HEK293T (cell line): Measurements from ENCODE around the gene RFX1.

Source experiments
- CTCF ChIA-PET: fragments of 350-600 bp; formaldehyde crosslinking; extraction: SDS; loops from one replicate; lab custom pipeline; 2021; ENCODE audit warnings: antibody characterized with exemption, inconsistent platforms; lab: Yijun Ruan, JAX
- POLR2A ChIA-PET: fragments of 350-600 bp; formaldehyde crosslinking; extraction: SDS; loops from one replicate; lab custom pipeline; 2020; ENCODE audit warnings: antibody characterized with exemption, inconsistent platforms; lab: Yijun Ruan, JAX
- DNase-seq: peaks from one replicate; pipeline ENCODE4 v3.0.0; 2012; ENCODE audit warnings: mixed read lengths; ENCODE audit errors: extremely low spot score
- ARNT ChIP-seq: fragments of 450-650 bp; IDR thresholded peaks from 2 replicates; pipeline ENCODE4 v1.6.1; 2017; ENCODE audit warnings: mild to moderate bottlenecking
- BHLHE40 ChIP-seq: fragments of 450-650 bp; IDR thresholded peaks from 2 replicates; pipeline ENCODE4 v1.6.1; 2016; ENCODE audit warnings: mild to moderate bottlenecking, moderate library complexity, borderline replicate concordance
- CTBP1 ChIP-seq: fragments of 450-650 bp; IDR thresholded peaks from 2 replicates; pipeline ENCODE4 v1.6.1; 2016; ENCODE audit warnings: borderline replicate concordance
- ELF4 ChIP-seq: fragments of 450-650 bp; IDR thresholded peaks from 2 replicates; pipeline ENCODE4 v1.6.1; 2017; ENCODE audit warnings: antibody characterized with exemption
- FOXA1 ChIP-seq: fragments of 450-650 bp; IDR thresholded peaks from 2 replicates; pipeline ENCODE4 v1.6.1; 2016; ENCODE audit warnings: mild to moderate bottlenecking
- FOXK2 ChIP-seq: fragments of 450-650 bp; IDR thresholded peaks from 2 replicates; pipeline ENCODE4 v1.6.1; 2016; ENCODE audit warnings: mild to moderate bottlenecking
- FOXM1 ChIP-seq: fragments of 450-650 bp; IDR thresholded peaks from 2 replicates; pipeline ENCODE4 v1.6.1; 2017; ENCODE audit warnings: mild to moderate bottlenecking, borderline replicate concordance
- HDGF ChIP-seq: fragments of 450-650 bp; IDR thresholded peaks from 2 replicates; pipeline ENCODE4 v1.6.1; 2017; ENCODE audit warnings: antibody characterized with exemption, borderline replicate concordance
- L3MBTL2 ChIP-seq: fragments of 450-650 bp; conservative IDR thresholded peaks from 2 replicates; pipeline ENCODE4 v1.6.1; 2016; ENCODE audit warnings: mild to moderate bottlenecking
- LEF1 ChIP-seq: fragments of 450-650 bp; IDR thresholded peaks from 2 replicates; pipeline ENCODE4 v1.6.1; 2017; ENCODE audit warnings: mild to moderate bottlenecking, borderline replicate concordance
- NFRKB ChIP-seq: fragments of 450-650 bp; IDR thresholded peaks from 2 replicates; pipeline ENCODE4 v1.6.1; 2016; ENCODE audit warnings: mild to moderate bottlenecking, moderate library complexity
- SP1 ChIP-seq: fragments of 450-650 bp; IDR thresholded peaks from 2 replicates; pipeline ENCODE4 v1.6.1; 2017
- SUZ12 ChIP-seq: fragments of 450-650 bp; IDR thresholded peaks from 2 replicates; pipeline ENCODE4 v1.6.1; 2016; ENCODE audit warnings: mild to moderate bottlenecking
- TARDBP ChIP-seq: fragments of 450-650 bp; IDR thresholded peaks from 2 replicates; pipeline ENCODE4 v1.6.1; 2016
- ZNF384 ChIP-seq: fragments of 450-650 bp; IDR thresholded peaks from 2 replicates; pipeline ENCODE4 v1.6.1; 2016
- TF ChIP-seq, protein P1 (sequence below): fragments of 450-650 bp; IDR thresholded peaks from 2 replicates; pipeline ENCODE4 v1.6.1; 2016

The RFX1 gene

DNA sequence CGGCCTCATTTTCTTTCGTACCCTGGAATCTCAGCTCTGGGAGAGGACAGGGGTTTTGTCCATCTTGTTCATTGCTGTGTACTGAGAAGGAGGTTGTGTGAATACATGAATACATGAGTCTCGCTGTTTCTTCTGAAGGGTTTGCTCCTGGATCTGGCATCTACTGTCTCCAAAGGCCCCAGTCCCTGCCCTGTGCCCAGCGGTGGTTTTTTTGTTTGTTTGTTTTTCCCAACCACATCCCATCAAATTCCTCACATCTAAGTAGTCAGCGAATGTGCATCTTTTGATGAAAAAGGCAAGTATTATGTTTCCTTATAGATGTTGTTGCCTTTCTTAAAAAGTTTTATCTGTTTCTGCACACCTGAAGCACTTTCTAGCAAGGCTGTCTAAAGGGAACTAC is 41.3 kb downstream of the RFX1 start:
- no peak for TF ChIP-seq FOXM1
- no peak for DNase-seq
- ChIA-PET CTCF (no interaction called here), POLR2A (no interaction called here)

DNA sequence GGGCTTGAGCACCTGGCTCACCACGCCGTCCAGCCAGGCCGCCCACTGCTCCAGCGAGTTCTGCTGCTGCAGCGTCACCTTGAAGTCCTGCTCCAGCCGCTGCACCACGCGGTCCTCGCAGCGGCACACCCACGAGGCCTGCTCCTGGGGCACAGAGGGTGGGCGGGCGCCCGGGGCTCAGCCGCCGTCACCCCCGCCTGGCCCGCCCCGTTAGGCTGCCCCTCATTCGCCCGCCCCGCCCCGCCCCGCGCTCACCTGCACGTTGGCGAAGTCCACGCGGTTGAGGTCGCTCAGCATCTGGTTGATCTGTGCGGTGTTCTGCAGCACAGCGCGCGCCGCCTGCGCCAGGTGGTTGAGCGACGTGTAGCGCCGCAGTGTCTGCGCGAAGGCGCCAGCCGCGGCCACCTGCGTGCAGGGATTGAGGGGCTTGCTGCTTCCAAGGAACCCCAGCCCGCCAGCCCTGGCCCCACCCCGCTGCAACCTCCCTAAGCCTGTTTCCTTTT is 42.5 kb downstream of the RFX1 start:
- ChIA-PET POLR2A (no interaction called here), CTCF (no interaction called here)
- no peak for TF ChIP-seq TARDBP
- TF ChIP-seq HDGF: no peak
- TF ChIP-seq, protein P1, sequence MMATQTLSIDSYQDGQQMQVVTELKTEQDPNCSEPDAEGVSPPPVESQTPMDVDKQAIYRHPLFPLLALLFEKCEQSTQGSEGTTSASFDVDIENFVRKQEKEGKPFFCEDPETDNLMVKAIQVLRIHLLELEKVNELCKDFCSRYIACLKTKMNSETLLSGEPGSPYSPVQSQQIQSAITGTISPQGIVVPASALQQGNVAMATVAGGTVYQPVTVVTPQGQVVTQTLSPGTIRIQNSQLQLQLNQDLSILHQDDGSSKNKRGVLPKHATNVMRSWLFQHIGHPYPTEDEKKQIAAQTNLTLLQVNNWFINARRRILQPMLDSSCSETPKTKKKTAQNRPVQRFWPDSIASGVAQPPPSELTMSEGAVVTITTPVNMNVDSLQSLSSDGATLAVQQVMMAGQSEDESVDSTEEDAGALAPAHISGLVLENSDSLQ: no peak
- TF ChIP-seq SUZ12: no peak
- TF ChIP-seq BHLHE40: no peak
- TF ChIP-seq ARNT: no peak
- no peak for TF ChIP-seq NFRKB
- TF ChIP-seq FOXM1: no peak
- TF ChIP-seq ZNF384: no peak
- no peak for TF ChIP-seq LEF1
- no peak for TF ChIP-seq SP1
- no peak for TF ChIP-seq L3MBTL2
- TF ChIP-seq FOXK2: no peak
- TF ChIP-seq FOXA1: no peak
- TF ChIP-seq CTBP1: no peak
- DNase-seq: no peak

DNA sequence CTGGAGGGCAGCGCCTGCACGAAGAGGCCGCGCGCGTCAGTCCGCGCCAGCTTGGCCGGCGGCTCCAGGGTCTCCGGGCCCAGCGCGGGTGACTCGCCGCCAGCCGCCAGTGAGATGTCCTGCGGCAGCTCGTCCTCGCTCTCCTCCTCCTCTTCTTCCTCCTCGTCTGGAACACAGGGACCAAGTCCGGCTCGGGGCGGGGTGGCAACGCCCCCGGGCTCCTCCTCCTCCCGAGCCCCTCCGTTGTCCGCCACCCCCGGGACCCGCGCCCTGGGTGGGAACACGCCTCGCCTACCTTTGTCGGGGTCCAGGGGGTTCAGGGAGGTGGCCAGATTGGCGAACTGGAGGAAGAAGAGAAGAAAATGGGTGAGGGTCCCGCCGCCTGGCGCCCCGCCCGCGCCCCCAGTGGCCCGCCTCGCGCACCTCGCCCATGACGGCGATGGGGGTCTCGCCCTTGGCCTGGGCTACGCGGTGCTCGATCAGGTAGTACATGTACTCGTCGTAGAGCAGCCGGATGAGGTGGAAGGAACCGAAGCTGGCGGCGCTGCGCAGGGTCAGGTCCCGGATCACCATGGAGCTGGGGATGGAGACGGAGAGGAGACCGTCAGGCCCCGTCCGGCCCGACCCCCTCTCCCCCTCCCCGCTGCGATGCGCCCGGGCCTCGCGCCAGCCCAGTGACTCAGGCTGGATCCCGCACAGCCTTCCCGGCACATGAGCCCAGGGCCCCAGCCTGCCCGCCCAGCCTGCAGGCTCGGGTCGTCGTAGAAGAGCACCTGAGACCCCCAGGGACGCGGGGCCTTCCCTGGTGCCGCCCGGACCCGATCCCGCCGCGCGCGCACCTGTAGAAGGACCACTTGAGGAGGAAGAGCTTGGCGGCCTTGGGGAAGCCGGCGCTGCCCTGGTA is 43.2 kb downstream of the RFX1 start:
- CTCF ChIA-PET: no interaction called here
- TF ChIP-seq SUZ12 (no peak), FOXK2 (no peak), CTBP1 (no peak), FOXA1 (no peak), ZNF384 (no peak), SP1 (no peak), TARDBP (no peak), L3MBTL2 (no peak), BHLHE40 (no peak), ARNT (no peak), LEF1 (no peak), HDGF (no peak), ELF4 (no peak), NFRKB (no peak), FOXM1 (no peak)
- TF ChIP-seq, protein P1: no peak
- POLR2A ChIA-PET: no interaction called here
- no peak for DNase-seq

DNA sequence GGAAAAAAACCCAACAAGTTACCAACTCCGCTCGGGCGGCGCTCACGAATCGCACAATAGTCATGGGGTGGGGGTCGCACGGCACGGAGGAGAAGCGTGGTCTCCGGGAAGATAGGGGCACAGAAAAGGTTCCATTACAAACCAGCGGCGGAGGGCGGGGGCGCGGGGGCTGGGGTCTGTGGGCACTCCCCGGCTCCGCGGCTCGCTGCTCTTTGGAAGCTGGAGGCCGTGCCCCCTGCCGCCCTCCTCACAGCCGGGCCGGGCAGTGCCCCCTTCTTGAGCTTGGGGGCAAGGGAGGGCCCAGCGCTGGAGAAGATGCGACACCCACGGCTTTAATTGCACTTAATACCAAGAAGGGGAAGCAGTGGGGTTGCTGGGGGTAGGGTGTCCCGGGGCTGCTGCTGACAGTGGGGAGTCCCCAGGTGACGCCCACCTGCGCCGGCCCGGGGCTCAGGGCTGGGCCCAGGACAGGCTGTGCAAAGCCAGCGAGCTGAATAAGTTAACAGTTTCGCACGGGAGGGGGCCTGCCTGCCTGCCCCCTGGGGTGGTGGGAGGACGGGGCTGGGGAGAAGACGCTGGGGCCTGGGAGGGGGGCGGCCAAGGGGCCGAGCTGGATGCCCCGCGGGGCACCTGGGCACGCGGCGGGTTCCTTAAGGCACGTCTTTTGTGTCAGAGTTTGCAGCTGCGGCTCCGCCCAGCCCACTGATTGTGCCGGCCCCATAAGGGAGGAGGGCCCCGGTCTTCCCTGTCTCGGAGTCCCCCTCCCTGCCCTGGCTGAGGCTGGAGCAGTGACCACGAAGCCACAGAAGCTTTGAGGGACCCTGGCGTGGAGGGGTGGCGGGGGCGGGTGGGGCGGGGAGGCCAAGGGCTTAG is 44.1 kb downstream of the RFX1 start:
- POLR2A ChIA-PET: no interaction called here
- CTCF ChIA-PET: no interaction called here
- DNase-seq: no peak
- TF ChIP-seq L3MBTL2 (no peak), SUZ12 (no peak), FOXA1 (no peak), CTBP1 (no peak), ZNF384 (no peak), ARNT (no peak), ELF4 (no peak), NFRKB (no peak), TARDBP (no peak), LEF1 (no peak), FOXM1 (no peak), HDGF (no peak), SP1 (no peak)
- TF ChIP-seq, protein P1: no peak

DNA sequence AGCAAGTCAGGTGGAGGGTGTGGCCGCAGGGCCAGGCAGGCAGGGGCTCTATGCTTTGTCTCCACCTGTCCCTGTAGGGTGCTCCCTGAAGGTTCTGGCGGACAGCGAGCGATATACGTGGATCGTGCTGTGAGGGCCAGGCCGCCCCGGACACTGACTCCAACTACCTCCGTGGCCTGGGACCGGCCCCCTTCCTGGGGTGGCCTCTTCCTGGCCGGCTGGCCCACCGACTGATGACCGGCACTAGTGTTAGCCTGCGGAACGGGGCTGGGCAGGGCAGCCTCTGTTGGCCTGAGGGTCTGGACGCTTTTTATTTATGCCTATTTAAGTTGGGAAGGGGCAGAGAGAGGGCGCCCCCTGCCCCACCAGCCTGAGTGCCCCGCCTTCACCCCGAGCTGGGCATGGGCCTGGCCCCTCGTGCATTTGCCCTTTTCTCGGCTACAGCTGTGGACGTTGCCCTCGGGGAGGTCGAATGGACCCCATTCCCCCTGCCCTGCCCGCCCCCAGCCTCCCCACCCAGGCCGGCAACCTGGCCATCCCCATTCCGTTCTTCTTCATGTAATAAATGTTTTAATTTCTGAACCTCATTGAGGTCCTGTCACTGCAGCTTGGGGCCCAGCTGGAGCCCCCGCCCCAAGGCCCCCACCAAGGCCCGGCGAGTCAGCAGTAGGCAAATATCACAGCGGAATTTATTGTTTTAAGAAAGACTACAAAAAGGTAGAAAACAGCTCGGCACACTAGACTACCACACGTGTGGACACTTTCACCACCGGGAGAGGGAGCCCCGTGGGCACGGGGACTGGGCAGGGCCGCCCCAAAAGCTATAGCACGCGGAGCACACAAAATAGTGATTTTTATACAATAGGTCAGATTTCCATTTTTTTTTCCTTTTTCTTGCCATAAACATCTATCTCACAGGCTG is 45.0 kb downstream of the RFX1 start:
- CTCF ChIA-PET: no interaction called here
- POLR2A ChIA-PET: no interaction called here

More for the DNA sequence above, 45.0 kb downstream of the RFX1 start:
- TF ChIP-seq SUZ12 (no peak), LEF1 (no peak), FOXA1 (no peak), ZNF384 (no peak), NFRKB (no peak), CTBP1 (no peak), BHLHE40 (no peak), ELF4 (no peak), HDGF (no peak), FOXM1 (no peak), TARDBP (no peak), FOXK2 (no peak), SP1 (no peak), L3MBTL2 (no peak), ARNT (no peak)
- TF ChIP-seq, protein P1: no peak
- DNase-seq: no peak
